HepG2 (cell line): ENCODE measurements around the gene PHRF1. TPM values are rescaled to one million over a fixed set of nuclear protein-coding genes. Genes with fewer than 3 reads are reported as not detected.

ENCODE experiments used
- BATF2 ChIP-seq: sonication (generic); formaldehyde crosslinking; IDR thresholded peaks from 2 replicates; pipeline ENCODE4 v1.8.0; 2022; ENCODE audit warnings: mild to moderate bottlenecking, missing genetic modification reagents, moderate library complexity
- EEA1 ChIP-seq: sonication (generic); formaldehyde crosslinking; IDR thresholded peaks from 2 replicates; pipeline ENCODE4 v1.5.1; 2020; ENCODE audit warnings: mild to moderate bottlenecking, missing genetic modification reagents, borderline replicate concordance
- RBM39 ChIP-seq: fragments of 200-400 bp; formaldehyde crosslinking; IDR thresholded peaks from one replicate; pipeline ENCODE4 v1.6.1; 2018; ENCODE audit warnings: antibody characterized with exemption, mild to moderate bottlenecking, low read depth, low read length; ENCODE audit not compliant: poor library complexity, severe bottlenecking
- RFX1 ChIP-seq: fragments of 450-650 bp; IDR thresholded peaks from 2 replicates; pipeline ENCODE4 v1.6.1; 2017
- RXRB ChIP-seq: IDR thresholded peaks from 2 replicates; pipeline ENCODE4 v1.6.1; 2016; ENCODE audit warnings: borderline replicate concordance, missing genetic modification reagents, missing compliant biosample characterization
- SMARCE1 ChIP-seq: fragments of 450-650 bp; IDR thresholded peaks from 2 replicates; pipeline ENCODE4 v1.6.1; 2017; ENCODE audit warnings: borderline replicate concordance
- SP140L ChIP-seq: sonication (generic); formaldehyde crosslinking; IDR thresholded peaks from 2 replicates; pipeline ENCODE4 v1.4.0; 2020; ENCODE audit warnings: missing genetic modification reagents, borderline replicate concordance
- SRF ChIP-seq: IDR thresholded peaks from 2 replicates; pipeline ENCODE4 v1.6.1; 2011; ENCODE audit warnings: mild to moderate bottlenecking, low read depth, low read length, moderate library complexity
- TFAP4 ChIP-seq: sonication (generic); IDR thresholded peaks from 2 replicates; pipeline ENCODE4 v1.6.1; 2016; ENCODE audit warnings: low read depth, borderline replicate concordance
- ZEB1 ChIP-seq: IDR thresholded peaks from 2 replicates; pipeline ENCODE4 v1.6.1; 2012; ENCODE audit warnings: mild to moderate bottlenecking, low read depth, inconsistent platforms; ENCODE audit not compliant: insufficient replicate concordance
- ZNF263 ChIP-seq: sonication (generic); formaldehyde crosslinking; IDR thresholded peaks from 2 replicates; pipeline ENCODE4 v1.4.0; 2020; ENCODE audit warnings: missing genetic modification reagents
- ZNF678 ChIP-seq: sonication (generic); formaldehyde crosslinking; IDR thresholded peaks from 2 replicates; pipeline ENCODE4 v1.4.0; 2020; ENCODE audit warnings: mild to moderate bottlenecking, missing genetic modification reagents
- ZNF839 ChIP-seq: sonication (generic); formaldehyde crosslinking; IDR thresholded peaks from 2 replicates; pipeline ENCODE4 v1.4.0; 2020; ENCODE audit warnings: missing genetic modification reagents, mild to moderate bottlenecking, borderline replicate concordance
- polyA plus RNA-seq, 8 experiments: library from polyadenylated mRNA; depleted of rRNA in 3 of 8; stranded (reverse) in 7 of 8; unstranded in 1 of 8; fragments of >200 nt; fragmentation: Illumina TruSeq in 4 of 8; extraction: Trizol in 4 of 8; gene quantifications; 2 replicates each; pipeline versions ENCODE4 v1.2.1 to v1.2.3, GENCODE V29; 2011 to 2016; ENCODE audit warnings: low read depth in 4 of 8, missing spikeins in 1 of 8, mixed read lengths in 1 of 8; ENCODE audit not compliant: insufficient read depth in 1 of 8
- total RNA-seq, 5 experiments: library from RNA; depleted of rRNA; stranded (reverse); fragments of >200 nt; fragmentation: Illumina TruSeq; extraction: Trizol; gene quantifications; 2 replicates each; pipeline ENCODE4 v1.2.3, GENCODE V29; 2016; ENCODE audit warnings: low read depth in 1 of 5
- TF ChIP-seq, protein P1 (sequence below): IDR thresholded peaks from 2 replicates; pipeline ENCODE4 v1.4.0; 2020; ENCODE audit warnings: mild to moderate bottlenecking, missing genetic modification reagents
- TF ChIP-seq, protein P2 (sequence below): sonication (generic); formaldehyde crosslinking; conservative IDR thresholded peaks from 2 replicates; pipeline ENCODE4 v1.4.0; 2020; ENCODE audit warnings: missing genetic modification reagents
- TF ChIP-seq, protein P3 (sequence below): sonication (generic); formaldehyde crosslinking; IDR thresholded peaks from 2 replicates; pipeline ENCODE4 v1.5.1; 2020; ENCODE audit warnings: mild to moderate bottlenecking, missing genetic modification reagents, moderate library complexity
- TF ChIP-seq, protein P4 (sequence below): sonication (generic); formaldehyde crosslinking; IDR thresholded peaks from 2 replicates; pipeline ENCODE4 v1.8.1; 2023; ENCODE audit warnings: mild to moderate bottlenecking, missing genetic modification reagents, borderline replicate concordance

The PHRF1 gene
- total and polyA plus RNA-seq, 2 of the 13 experiments (the other 11 are each of a cell fraction or from before 2014, with no cell fraction given): 8.2 to 16.7 TPM

DNA sequence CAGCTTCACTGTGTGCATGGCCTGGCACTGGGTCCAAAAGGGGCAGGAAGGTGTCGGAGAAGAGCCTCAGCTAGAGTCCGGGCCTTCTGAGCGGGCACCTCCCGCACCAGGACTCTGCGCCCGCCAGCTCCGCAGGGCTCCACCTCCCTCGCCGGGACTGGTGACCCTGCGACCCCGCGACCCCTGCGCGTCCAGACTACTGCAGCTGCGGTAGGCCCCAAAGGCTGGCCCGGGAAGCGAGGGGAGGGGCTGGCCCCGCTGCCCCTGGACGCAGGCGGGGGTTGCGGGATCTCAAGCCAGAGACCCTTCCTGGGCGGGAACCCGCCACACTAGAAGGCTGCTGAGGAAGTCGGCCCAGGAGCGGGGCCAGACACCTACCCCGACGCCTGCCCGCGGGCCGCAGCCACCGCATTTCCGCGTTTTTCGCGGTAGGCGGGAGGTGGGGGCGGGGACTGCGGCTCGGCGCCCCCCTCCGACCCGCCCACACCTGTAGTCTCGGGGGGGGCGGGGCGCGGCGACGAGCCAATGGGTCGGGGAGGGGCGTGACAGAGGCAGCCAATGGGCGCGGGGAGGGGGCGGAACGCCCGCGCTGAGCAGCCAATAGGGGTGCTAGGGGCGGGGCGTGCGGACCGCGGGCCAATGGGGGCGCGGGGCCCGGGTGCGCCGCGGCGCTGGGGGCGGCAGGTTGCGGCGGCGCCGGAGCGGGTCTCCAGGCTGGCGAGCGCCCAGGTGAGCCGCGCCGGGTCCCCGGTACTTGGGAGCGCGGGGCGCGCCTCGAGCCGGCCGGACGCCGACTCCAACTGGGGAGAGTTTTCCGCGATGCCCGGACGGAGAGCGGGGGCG is 15.7 kb upstream of the PHRF1 start, which contains the start of the genes LMNTD2 and RASSF7 (continued):
- TF ChIP-seq, protein P1, sequence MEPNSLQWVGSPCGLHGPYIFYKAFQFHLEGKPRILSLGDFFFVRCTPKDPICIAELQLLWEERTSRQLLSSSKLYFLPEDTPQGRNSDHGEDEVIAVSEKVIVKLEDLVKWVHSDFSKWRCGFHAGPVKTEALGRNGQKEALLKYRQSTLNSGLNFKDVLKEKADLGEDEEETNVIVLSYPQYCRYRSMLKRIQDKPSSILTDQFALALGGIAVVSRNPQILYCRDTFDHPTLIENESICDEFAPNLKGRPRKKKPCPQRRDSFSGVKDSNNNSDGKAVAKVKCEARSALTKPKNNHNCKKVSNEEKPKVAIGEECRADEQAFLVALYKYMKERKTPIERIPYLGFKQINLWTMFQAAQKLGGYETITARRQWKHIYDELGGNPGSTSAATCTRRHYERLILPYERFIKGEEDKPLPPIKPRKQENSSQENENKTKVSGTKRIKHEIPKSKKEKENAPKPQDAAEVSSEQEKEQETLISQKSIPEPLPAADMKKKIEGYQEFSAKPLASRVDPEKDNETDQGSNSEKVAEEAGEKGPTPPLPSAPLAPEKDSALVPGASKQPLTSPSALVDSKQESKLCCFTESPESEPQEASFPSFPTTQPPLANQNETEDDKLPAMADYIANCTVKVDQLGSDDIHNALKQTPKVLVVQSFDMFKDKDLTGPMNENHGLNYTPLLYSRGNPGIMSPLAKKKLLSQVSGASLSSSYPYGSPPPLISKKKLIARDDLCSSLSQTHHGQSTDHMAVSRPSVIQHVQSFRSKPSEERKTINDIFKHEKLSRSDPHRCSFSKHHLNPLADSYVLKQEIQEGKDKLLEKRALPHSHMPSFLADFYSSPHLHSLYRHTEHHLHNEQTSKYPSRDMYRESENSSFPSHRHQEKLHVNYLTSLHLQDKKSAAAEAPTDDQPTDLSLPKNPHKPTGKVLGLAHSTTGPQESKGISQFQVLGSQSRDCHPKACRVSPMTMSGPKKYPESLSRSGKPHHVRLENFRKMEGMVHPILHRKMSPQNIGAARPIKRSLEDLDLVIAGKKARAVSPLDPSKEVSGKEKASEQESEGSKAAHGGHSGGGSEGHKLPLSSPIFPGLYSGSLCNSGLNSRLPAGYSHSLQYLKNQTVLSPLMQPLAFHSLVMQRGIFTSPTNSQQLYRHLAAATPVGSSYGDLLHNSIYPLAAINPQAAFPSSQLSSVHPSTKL: no peak; the same call in 1 of the 2 replicates
- no peak for TF ChIP-seq ZNF263 (CRISPR knock-in tag)
- TF ChIP-seq EEA1 (CRISPR knock-in tag): no peak
- TF ChIP-seq SP140L (CRISPR knock-in tag): no peak
- peak; percentile 65; the same call in 1 of the 2 replicates for TF ChIP-seq RXRB (CRISPR knock-in tag)
- TF ChIP-seq, protein P2, sequence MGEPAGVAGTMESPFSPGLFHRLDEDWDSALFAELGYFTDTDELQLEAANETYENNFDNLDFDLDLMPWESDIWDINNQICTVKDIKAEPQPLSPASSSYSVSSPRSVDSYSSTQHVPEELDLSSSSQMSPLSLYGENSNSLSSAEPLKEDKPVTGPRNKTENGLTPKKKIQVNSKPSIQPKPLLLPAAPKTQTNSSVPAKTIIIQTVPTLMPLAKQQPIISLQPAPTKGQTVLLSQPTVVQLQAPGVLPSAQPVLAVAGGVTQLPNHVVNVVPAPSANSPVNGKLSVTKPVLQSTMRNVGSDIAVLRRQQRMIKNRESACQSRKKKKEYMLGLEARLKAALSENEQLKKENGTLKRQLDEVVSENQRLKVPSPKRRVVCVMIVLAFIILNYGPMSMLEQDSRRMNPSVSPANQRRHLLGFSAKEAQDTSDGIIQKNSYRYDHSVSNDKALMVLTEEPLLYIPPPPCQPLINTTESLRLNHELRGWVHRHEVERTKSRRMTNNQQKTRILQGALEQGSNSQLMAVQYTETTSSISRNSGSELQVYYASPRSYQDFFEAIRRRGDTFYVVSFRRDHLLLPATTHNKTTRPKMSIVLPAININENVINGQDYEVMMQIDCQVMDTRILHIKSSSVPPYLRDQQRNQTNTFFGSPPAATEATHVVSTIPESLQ (CRISPR knock-in tag): no peak
- TF ChIP-seq SMARCE1: no peak
- TF ChIP-seq BATF2 (CRISPR knock-in tag): peak; percentile 45; the same call in 1 of the 2 replicates
- TF ChIP-seq RBM39: peak; percentile 31
- TF ChIP-seq, protein P3, sequence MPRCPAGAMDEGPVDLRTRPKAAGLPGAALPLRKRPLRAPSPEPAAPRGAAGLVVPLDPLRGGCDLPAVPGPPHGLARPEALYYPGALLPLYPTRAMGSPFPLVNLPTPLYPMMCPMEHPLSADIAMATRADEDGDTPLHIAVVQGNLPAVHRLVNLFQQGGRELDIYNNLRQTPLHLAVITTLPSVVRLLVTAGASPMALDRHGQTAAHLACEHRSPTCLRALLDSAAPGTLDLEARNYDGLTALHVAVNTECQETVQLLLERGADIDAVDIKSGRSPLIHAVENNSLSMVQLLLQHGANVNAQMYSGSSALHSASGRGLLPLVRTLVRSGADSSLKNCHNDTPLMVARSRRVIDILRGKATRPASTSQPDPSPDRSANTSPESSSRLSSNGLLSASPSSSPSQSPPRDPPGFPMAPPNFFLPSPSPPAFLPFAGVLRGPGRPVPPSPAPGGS: 0 out of 2 replicates have a peak, but pooled peaks have one; percentile 61
- TF ChIP-seq, protein P4, sequence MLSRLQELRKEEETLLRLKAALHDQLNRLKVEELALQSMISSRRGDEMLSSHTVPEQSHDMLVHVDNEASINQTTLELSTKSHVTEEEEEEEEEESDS: no peak
- peak; percentile 49; the same call in 1 of the 2 replicates for TF ChIP-seq TFAP4
- no peak for TF ChIP-seq RFX1
- no peak for TF ChIP-seq ZNF839 (CRISPR knock-in tag)
- peak; percentile 46 for TF ChIP-seq ZEB1
- no peak for TF ChIP-seq ZNF678 (CRISPR knock-in tag)
- TF ChIP-seq SRF: no peak
